KG1 (cell line): Measurements from ENCODE around the gene FAM163B.

Source experiments
- DNase-seq: peaks from one replicate; lab custom pipeline; 2025; lab: John Stamatoyannopoulos, UW

The FAM163B gene

DNA sequence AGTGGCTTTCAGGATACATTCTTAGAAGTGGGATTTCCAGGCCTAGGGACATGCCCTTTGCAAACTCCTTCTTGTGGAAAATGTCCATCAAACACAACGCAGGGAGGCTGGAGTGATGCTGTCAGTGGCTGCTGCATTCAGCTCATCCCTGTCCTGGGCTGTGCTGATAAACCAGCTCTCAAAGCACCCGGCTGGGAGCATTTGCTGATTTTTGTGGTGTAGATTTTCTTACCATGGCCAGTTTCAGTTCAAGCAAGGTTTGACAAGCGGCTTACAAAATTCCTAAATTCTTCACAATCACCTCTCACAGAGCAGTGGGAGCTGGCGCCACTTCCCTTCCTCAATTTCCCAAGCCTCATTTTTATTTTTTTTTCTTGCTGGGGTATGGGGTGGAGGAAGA lies 28.2 kb downstream of the FAM163B start:
- no peak for DNase-seq

DNA sequence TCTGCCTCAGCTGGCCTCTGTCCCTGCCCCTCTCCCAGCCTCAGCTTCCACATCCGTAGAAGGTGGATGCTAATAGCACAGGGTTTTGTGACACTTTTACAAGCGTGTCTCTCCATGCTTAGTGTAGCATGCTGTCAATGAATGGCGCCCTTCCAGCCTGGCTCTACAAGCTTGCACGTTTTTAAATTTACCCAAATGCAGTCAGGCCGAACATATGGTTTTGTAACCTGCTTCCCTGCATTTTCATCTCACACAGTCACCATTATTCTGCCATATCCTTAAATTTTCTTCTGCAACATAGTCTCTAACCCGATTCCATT lies 28.8 kb downstream of the FAM163B start:
- DNase-seq = no peak

DNA sequence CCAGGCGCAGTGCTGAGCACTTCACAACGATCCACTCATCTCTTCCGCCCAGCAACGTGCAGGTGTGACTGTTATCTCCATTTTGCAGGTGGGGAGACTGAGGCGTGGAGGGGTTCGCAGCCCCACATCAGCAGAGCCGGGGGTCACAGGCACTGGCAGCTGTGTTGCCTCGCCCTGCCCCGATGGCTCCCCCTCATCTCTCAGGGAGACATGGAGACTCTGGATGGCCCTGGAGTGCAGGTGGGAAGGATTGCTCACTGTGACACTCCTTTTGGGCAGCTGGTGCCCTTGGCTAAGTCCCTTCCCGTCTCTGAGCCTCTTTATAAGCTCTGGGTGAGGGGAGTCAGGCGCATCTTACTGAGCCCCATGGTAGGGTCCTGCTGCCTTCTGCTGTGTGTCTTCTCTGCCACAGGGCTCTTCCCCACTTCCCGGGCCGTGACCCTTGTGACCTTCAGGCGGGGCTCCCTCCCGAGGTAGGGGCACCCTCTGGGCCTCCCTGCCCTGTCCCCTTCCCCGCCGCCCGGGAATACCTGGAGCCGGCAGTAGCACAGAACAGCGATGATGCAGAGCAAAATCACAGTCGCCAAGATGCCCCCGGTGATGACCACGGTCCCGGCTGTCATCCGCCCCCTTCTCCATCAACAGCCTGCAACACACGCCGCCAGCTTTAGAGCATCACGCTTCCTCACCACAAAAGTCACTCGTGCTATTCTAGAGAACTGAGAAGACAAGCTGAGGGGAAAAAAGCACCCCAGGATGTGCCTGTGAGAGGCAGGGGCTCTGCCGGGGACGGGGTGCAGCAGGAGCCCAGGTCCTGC lies 29.4 kb downstream of the FAM163B start:
- DNase-seq = no peak

DNA sequence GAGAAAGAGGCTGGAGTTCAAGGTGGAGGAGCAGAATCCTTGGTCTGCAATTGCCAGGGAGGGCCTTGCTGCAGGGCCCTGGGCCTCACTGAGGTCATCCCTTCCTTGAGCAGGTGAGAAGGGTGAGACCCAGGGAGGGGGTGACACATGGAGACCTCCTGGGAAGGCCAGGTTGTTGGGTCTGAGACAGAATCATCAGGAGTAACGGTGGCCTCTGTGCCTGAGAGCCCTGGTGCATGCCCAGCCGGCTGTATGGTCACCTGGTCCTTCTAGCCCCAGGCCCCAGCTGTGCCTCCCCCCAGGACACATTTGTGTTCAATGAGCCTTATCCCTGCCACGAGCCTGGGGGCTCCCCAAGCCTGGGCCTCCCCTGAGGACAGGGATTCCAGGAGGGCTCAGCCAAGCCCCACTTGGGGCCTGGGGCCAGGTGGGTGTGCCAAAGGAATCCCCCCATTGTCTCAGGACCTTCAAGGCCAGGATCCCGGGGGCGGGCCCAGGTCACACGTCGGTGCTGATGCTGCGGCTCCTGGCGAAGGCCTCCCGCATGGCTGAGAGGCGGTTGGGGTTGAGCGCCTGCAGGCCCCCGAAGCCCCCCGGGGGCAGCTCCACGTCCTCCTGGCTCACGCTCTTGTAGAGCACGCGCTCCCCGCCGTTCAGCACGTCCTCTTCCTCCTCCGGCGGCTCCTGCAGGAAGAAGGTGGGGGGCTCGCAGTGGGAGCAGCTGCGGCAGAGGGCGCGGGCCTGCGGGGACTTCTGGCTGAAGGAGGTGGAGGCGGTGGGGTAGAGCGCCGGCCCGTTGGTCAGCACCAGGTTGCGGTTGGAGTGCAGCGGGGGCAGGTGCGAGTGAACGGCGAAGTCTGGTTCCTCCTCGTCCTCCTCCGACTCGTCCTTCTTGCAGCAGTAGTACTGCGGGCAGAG lies 30.4 kb downstream of the FAM163B start:
- no peak for DNase-seq

DNA sequence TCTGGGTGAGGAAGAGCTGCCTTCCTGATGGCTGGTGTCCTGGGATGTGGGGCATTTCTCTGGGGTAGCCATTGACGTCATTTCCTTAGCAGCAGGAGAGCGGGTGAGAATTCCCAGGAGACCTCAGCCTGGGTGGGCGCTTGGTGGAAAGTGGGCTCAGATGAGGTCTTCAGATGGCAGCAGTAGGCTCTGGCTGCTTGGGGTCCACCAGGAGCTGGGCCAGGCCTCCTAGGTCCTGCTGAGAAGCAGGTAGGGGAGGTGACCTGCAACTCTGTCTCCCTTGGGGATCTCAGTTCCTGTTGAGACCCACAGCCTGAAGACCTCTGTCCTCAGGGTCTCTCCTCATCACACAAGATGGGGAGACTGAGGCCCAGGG lies 31.5 kb downstream of the FAM163B start:
- no peak for DNase-seq

DNA sequence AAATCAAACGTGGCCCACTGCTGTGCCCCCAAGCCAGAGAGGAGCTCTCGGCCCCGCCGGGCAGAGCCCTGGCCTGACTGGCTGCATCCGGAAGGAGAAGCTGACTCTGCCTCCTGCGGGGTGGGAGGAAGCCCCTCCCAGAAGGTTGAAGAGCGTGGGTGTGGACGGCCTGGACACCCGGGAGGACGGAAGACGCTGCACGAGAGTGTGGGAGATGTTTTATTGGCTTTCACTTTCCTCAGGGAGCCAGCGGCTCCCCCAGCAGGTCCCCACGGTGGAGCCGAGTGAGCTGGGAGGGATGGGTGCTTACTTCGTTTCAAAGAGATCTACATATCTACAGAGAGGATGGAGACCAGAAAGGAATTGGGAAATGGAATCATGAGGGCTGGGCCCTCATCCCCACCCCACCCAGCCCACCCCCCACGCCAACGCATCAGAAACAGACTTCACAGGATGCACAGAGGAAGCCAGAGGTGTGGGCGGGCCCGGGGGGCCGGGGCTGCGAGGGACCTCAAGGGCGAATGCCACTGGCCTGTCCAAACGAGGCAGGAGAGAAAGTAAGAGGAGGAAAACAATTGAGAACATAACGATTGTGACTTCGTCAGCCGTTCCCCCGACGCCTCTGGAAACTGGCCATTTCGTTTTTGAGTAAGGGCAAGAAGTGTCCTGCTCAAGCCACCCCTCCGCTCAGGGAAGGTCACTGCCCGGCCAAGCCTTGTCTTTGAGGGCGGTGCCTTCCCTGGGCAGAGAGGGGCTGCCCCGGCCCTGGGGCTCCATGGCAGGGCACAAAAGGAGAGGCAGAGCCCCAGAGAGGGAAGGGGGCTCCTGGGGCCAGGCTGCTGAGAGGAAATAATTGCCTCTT lies 32.1 kb downstream of the FAM163B start:
- no peak for DNase-seq

DNA sequence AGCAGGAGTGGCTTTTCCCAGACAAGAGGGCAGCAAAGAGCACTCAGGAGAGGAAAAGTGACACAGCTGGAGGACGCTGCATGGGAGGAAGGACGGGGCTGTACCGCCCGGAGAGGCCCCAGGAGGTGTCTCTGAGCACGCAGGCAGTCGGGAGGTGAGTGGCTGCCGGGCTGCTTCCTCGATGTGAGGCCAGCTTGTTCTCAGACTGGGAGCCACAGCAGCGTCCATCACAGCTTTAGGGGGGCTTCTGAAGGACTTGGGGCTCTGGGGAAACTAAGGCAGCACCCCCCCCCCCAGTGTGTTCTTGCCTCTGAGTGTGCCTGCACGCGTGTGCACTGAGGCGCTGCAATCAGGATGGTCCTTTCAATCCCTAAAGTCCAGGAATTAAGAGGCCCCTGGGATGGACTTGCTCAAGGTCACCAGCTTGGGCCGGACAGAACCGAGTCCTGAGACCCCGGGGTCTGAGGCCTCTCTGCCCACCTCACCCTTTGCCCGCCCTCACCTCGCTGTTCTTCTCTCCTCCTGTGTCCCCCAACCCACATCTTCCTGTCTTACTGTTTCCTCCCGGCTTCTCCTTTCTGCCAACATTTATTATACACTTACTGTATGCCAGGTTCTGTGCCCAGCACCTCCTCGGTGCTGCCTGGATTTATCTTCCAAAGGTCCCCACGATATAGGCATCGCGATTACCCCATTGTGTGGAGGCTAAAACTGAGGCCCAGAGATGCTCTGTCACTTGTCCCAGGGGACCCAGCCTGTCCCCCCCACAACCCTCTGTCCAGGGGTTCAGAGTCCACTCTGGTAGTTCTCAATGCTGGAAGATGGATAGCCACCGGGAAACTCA lies 32.9 kb downstream of the FAM163B start:
- no peak for DNase-seq

DNA sequence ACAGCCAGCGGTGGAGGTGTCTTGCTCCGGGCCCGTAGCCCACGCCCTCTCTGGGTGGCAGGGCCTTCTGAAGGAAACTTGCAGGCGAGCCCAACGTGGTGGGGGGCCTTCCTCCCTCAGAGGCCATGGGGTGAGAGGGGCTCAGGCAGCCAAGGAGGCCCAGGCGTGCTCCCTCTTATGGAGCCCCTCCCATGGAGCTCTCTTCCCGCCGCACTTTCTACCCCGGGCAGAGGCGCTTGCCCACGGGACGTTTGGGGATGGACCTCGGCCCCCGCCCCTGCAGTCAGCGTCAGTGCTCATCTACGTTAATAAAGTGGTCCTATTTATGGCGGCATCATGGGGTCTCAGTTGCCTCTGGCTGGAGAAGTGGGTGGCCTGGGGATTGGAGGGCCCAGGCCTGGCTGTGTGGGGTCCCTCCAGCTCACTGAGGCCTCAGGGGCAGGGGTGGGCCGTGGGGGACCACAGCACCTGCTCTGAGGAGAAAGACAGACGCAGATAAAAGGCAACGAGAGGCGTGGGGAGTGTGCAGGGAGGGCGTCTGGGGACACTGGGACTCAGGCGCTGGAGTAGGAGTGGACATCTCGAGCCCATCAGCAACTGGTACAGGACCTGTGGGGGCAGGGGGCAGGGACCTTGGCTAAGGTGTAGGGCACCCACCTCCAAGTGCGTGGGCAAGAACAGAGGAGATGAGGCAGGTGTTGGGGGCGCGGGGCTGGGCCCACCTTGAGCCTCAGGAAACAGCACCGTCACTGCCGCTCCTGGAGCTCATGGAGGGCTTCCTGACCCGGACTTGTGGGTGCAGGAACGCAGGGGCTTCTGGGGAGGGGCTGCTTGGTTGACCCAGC lies 33.8 kb downstream of the FAM163B start:
- no peak for DNase-seq

DNA sequence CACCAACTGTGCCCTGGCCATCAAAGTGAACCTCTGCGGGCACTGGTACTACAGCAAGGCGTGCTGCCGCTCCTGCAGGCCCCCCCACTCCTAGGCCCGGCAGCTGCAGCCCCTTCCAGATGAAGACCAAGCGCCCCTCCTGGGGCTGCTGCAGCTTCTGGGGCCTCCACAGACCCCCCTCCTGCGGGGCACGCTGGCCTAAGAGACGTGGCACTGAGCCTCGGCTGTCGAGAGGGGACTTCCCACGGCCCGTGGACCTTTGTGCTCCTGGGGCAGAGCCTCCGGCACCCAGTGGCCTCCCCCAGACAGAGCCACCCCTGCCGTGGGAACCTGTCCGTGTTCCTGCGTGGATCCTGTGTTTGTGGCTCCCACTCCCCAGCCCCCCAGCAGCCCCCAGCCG lies 34.4 kb downstream of the FAM163B start:
- no peak for DNase-seq

DNA sequence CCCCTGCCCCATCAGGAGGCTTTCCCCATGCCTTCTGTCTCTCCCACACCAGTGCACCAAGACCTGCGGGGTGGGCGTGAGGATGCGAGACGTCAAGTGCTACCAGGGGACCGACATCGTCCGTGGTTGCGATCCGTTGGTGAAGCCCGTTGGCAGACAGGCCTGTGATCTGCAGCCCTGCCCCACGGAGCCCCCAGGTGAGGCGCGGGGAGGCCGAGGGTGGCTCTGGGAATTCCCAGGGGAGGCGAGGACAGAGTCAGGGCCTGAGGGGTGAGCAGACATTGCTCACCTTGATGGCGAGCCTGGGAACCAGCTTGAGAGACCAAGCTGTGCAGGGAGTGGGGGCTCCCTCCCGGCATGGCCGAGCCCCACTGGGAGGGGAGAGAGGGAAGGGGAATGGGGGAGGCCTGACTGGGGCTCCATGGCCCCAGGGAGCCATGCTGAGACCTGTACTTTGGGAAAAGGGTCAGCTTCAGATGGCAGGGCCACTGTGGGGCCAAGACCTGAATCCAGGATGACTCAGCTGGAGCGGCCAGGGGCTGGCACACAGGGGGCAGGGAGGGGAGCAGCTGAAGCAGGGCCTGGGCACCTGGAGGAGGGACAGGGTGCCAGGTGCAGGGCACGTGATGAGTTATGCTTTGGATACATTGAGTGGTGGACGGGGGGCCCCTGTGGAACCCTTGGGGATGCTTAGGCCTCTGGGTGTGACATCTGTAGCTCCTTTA lies 35.2 kb downstream of the FAM163B start:
- DNase-seq = no peak

DNA sequence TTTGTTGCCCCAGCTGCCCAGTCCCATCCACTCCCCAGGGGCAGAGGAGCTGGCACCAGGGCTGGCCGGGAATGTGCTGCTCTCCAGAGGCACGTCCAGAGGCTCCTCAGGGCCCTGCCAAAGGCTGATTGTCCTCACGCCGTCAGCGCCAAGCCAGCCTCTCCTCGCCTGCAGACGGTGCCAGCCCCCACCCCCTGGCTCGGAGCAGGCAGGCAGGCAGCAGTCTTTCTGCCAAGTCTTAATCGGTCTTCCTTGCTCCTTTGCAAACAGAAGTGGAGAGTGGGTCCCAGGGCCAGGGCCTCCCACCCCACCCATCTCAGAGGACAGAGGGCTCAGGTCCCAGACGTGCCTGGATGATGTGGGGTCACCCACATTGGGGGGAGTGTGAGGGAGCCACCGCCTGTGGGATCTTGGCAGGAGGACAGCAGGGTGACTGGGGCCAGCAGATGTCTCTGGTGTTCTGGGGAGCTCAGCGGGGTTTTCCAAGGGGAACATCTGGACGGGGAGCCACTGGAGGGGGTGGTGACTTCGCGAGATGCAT lies 36.3 kb downstream of the FAM163B start:
- no peak for DNase-seq

DNA sequence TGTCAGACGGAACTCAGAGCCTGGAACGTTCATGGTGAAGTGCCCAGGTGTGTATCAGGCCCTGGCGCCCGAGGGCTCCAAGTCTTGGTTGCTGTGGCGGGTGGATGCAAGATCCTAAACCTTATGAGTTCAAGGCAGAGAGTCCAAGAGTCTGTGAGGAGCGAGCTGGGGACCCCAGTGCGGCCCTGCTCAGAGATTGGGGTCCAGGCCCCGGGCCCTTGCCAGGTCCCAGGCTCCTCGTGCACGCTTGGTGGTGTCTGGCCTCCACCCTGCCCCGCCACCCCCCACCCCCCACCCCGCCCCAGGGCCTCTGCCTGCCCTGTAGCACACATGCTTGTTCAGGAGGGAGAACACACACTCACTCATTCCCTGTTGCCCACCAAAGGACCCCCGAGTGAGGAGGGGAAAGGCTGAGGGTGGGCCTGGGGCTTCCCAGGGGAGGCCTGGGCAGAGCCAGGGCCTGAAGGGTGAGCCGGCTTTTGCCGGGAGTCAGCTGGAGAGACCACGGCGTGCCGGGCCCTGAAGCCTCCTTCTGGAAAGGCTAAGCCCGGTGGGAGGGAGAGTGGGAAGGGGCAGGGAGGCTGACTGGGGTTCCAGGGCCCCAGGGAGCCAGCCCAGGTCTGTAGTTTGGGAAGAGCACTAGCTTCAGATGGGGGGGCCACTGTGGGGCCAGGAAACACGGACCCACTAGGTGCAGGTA lies 37.1 kb downstream of the FAM163B start:
- DNase-seq = no peak

DNA sequence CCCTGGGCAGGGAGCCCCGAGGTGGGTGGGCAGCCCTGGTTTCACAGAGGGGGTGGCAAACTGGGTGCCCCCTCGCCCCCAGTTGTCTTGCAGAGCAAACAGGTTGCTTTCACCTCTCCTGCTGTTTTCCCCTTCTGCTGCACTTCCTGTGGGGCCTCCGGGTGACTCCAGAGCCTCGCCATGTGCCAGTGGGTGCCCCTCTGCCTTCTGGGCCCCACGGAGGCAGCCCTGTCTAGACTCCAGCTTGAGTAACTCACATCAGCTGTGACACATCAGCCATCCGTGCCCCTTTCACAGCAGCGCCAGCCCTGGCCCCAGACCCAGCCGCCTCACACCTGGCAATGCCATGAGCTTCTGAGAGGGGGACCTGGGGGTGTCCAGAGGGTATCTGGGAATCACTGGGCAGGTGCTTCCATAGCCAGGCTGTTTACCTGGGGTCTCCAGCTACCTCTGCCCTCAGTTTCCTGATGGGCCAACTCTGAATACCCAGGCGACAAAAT lies 37.7 kb downstream of the FAM163B start:
- no peak for DNase-seq

DNA sequence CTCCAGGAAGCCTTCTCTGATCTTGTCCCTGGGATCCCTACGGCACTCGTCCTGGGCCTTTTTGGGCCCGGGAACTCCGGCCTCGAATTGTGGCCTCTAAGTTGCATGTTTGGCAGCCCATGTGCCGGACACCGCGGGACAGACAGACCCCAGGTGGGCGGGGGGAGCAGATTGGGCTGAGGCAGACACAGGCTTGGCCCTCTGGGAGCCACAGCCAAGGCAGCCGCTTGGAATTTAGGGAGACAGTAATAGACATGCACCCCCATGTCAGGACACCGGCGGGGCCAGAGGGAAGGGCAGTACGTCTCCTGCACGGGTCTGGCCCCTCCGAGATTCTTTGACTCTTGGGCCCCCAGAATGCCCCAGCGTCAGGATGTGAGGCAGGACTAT lies 38.5 kb downstream of the FAM163B start:
- no peak for DNase-seq

DNA sequence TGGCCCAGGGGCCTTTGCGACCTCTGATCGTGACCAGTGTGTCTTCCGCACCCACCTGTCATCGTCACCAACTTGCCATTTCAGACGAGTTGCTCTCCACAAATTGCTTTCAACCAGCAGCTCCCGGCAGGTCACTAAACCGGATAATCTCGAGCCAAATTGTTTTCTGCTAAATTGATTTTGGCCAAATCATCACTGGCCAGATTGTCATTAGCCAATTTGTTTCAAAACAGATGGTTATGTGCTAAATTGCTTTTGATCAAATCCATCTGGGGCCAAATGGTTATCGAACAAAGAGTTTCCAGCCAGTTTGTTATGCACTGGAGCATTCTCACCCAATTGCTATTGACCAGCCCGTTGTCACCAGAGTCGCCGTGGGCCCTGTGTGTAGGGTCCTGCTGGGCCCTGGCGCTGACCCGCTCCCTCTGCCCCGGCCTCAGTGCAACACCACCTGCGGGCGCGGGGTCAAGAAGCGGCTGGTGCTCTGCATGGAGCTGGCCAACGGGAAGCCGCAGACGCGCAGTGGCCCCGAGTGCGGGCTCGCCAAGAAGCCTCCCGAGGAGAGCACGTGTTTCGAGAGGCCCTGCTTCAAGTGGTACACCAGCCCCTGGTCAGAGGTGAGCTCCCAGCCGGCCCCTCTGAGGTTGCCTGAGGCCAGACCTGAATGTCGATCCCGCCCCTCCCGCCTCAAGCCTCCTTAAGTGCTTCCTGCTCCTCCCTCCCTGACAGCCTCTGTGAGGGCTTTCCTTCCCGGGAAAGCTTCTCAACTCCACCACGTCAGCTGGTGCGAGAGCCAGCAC lies 39.1 kb downstream of the FAM163B start:
- DNase-seq = no peak

DNA sequence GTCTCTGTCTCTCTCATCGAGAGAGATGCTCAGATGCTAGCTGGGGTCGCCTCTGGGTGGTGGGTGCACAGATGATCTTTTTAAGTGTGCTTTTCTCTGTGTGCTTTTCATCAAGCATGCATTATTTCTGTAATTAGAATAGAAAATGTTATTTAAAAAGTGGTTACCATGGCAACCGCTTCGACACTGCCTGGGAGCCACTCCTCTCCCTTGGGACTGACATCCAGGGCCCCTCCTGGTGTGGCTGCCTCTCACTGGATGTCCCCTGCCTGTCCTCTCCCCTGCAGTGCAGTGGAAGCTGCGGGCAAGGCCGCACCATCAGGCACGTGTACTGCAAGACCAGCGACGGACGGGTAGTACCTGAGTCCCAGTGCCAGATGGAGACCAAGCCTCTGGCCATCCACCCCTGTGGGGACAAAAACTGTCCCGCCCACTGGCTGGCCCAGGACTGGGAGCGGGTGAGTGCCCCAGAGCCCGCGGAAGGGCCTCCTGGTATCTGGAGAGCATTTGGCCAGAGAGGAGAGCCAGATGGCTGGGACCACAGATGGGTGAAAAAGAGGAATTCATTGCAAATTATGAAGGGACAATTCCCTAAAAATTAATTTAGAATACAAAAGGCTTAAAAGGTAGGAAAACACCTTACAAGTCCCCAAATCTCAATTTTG lies 39.9 kb downstream of the FAM163B start:
- no peak for DNase-seq

DNA sequence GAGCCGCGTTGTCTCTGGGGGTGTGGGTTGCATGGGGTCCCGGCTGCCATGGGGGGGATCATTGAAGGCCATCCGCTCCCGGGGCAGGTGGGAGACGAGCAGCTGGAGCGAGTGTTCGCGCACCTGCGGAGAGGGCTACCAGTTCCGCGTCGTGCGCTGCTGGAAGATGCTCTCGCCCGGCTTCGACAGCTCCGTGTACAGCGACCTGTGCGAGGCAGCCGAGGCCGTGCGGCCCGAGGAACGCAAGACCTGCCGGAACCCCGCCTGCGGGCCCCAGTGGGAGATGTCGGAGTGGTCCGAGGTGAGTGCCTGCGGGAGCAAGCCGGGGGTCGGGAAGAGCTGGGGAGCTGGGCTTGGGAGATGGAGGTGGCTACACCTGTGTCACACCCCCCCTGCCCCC lies 41.0 kb downstream of the FAM163B start:
- DNase-seq = no peak
